Heart left ventricle (tissue), 16 donors: Measurements from ENCODE around the gene MCM8. TPM values are rescaled to one million over a fixed set of nuclear protein-coding genes. Genes with fewer than 3 reads are reported as not detected.
A peak's percentile ranks its signal among the peaks of the same experiment; 100 is the strongest.

Experiments
- ATAC-seq, 4 donors: fragments of 200-7000 bp; cut with Tn5 transposase; one replicate each; pipeline ENCODE4 v1.9.1; 2020 to 2022; ENCODE audit warnings: moderate library complexity in 4 of 4, mild to moderate bottlenecking in 3 of 4, moderate number of reproducible peaks in 1 of 4
- DNase-seq, 5 donors: peaks; one replicate each; pipeline ENCODE4 v3.0.0-alpha.2; 2020
- H3K27ac ChIP-seq, 12 donors: fragments of 200-600 bp; sonication (generic) in 4 of 12; one replicate each; pipeline versions ENCODE4 v1.5.0 to v1.8.0; 2016 to 2022; ENCODE audit warnings: mild to moderate bottlenecking in 2 of 12
- H3K27me3 ChIP-seq, 9 donors: fragments of 200-600 bp; sonication (generic) in 2 of 9; one replicate each; pipeline versions ENCODE4 v1.5.1 to v1.8.0; 2016 to 2022; ENCODE audit warnings: mild to moderate bottlenecking in 3 of 9
- H3K36me3 ChIP-seq, 9 donors: fragments of 200-600 bp; sonication (generic) in 2 of 9; one replicate each; pipeline versions ENCODE4 v1.5.0 to v1.8.0; 2018 to 2022; ENCODE audit warnings: mild to moderate bottlenecking in 2 of 9
- H3K4me1 ChIP-seq, 12 donors: fragments of 200-600 bp; sonication (generic) in 4 of 12; one replicate each; pipeline versions ENCODE4 v1.5.0 to v1.8.0; 2016 to 2022; ENCODE audit warnings: mild to moderate bottlenecking in 3 of 12
- H3K4me3 ChIP-seq, 12 donors: fragments of 200-600 bp; sonication (generic) in 4 of 12; one replicate each; pipeline versions ENCODE4 v1.5.0 to v1.8.0; 2017 to 2022; ENCODE audit warnings: mild to moderate bottlenecking in 9 of 12, moderate library complexity in 4 of 12
- H3K9me3 ChIP-seq, 12 donors: fragments of 200-600 bp; sonication (generic) in 4 of 12; one replicate each; pipeline versions ENCODE4 v1.5.0 to v1.8.0; 2016 to 2022; ENCODE audit warnings: mild to moderate bottlenecking in 1 of 12
- POLR2A ChIP-seq, 2 donors: fragments of 450-650 bp; IDR thresholded peaks; one replicate each; pipeline ENCODE4 v1.6.1; 2017; ENCODE audit warnings: antibody characterized with exemption in 2 of 2, mild to moderate bottlenecking in 2 of 2, moderate library complexity in 2 of 2
- WGBS, 4 donors: extraction: QIAGEN DNeasy Blood & Tissue Kit in 2 of 4; methylation state at CpG; one replicate each; pipeline versions ENCODE4 v1.1.5 to v1.1.7; 2013 to 2018; 5-methylcytosine and 5-hydroxymethylcytosine counted together
- intact Hi-C, 10 donors: fragments of 100-400 bp; cut with DNase I; formaldehyde crosslinking; loops; one replicate each; pipeline versions ENCODE4 v1.11.1 to v1.14.2; 2022
- polyA plus RNA-seq, 2 donors: library from polyadenylated mRNA; stranded (reverse); fragments of 200-250 nt; gene quantifications; one replicate each; pipeline ENCODE4 v1.2.3, GENCODE V29; 2013
- total RNA-seq, 9 donors: library from RNA; depleted of rRNA in 2 of 9; stranded (reverse); fragments of >200 nt in 2 of 9; fragmentation: NEBNext Ultra II Directional in 3 of 9; extraction: Animal tissue kit (Norgen Biotek cat#: 25700) in 3 of 9; gene quantifications; one replicate each; pipeline versions ENCODE4 v1.1.0 to v1.2.4, GENCODE V29; 2016 to 2023
- TF ChIP-seq, protein P1 (sequence below), 12 donors: fragments of 200-600 bp; sonication (generic) in 4 of 12; IDR thresholded peaks; one replicate each; pipeline versions ENCODE4 v1.5.0 to v1.8.0; 2018 to 2022; ENCODE audit warnings: antibody characterized with exemption in 12 of 12, mild to moderate bottlenecking in 5 of 12
- donor health status: ischemic (EF 13 %, LVEDD 7.1; RV severe dilation, severe dysfunction).
- donor health status: healthy with polysubstance abuse.
- donor health status: DM: no; HTN: yes; CAD: no.
- donor health status: DM: no; HTN: no; CAD: no.
- donor health status: ischemic (EF 25% LVEDD 6.9; RV normal size, moderate dysfunction).
- donor health status: ischemic (EF 25% LVEDD 5.7; RV mildly dilated, moderate dysfunction).
- donor health status: healthy.
- donor health status: DM: yes; HTN: yes; CAD: no.
- donor health status: ischemic (EF 35%, LVEDD 5.7; RV mildly dilated, moderate dysfunction).
- donor health status: nonischemic (EF 11% LVEDD 7.7; RV severe dilation, severe dysfunction).
- donor health status: DM: yes; HTN: yes; CAD: no.
- donor health status: PGD.
- donor health status: ischemic (EF 29% LVEDD 5.4; RV normal size, mild dysfunction).
- donor health status: nonischemic (EF 23%, LVEDD 6.1; RV moderate dilation, normal function).

MCM8 gene
- total and polyA plus RNA-seq, 11 donors, result 1.8 to 8.7 (median 6.5) TPM

DNA sequence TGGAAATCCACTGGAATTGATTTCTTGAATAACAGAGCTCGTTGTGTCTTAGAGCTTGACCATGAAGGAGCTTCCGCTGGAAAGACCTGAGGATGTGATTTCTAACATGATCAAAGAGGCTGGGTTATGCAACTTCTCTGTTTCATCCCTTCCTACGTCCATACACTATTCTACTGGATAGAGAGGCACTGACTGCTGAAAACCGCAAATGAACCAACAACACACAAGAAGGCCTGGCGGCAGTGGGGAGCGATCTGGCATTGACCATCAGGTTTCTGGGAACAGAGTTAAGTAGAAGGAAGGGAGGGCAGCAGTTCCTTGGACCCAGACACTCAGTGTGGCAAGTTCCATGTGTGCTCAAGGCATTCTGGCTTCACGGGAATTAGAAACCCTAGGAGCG lies 90.1 kb downstream of the MCM8 start:
- no peak for DNase-seq
- H3K9me3 ChIP-seq, result no peaks in the 10 kb centered on the region
- H3K4me3 ChIP-seq, result no peak overlapping the region
- H3K36me3 ChIP-seq, result peaks cover 0 to 67% (median 57%) of the 10 kb centered on the region in 9 donors
- ATAC-seq, result no peak
- no peak for TF ChIP-seq POLR2A (IDR thresholded peaks at IDR 0.05)
- TF ChIP-seq, protein P1, sequence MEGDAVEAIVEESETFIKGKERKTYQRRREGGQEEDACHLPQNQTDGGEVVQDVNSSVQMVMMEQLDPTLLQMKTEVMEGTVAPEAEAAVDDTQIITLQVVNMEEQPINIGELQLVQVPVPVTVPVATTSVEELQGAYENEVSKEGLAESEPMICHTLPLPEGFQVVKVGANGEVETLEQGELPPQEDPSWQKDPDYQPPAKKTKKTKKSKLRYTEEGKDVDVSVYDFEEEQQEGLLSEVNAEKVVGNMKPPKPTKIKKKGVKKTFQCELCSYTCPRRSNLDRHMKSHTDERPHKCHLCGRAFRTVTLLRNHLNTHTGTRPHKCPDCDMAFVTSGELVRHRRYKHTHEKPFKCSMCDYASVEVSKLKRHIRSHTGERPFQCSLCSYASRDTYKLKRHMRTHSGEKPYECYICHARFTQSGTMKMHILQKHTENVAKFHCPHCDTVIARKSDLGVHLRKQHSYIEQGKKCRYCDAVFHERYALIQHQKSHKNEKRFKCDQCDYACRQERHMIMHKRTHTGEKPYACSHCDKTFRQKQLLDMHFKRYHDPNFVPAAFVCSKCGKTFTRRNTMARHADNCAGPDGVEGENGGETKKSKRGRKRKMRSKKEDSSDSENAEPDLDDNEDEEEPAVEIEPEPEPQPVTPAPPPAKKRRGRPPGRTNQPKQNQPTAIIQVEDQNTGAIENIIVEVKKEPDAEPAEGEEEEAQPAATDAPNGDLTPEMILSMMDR (IDR thresholded peaks at IDR 0.05), result no peak
- WGBS, 4 donors, result 88 to 96% (median 95%) methylated on average over 8 of the region's 8 CpGs
- H3K27me3 ChIP-seq, result no peaks in the 10 kb centered on the region
- H3K4me1 ChIP-seq, result peaks cover 0 to 31% (median 4%) of the 10 kb centered on the region in 12 donors
- intact Hi-C loops, result no loop called here
- H3K27ac ChIP-seq, result peak overlapping the region in 1 of 12 donors; percentile 10

DNA sequence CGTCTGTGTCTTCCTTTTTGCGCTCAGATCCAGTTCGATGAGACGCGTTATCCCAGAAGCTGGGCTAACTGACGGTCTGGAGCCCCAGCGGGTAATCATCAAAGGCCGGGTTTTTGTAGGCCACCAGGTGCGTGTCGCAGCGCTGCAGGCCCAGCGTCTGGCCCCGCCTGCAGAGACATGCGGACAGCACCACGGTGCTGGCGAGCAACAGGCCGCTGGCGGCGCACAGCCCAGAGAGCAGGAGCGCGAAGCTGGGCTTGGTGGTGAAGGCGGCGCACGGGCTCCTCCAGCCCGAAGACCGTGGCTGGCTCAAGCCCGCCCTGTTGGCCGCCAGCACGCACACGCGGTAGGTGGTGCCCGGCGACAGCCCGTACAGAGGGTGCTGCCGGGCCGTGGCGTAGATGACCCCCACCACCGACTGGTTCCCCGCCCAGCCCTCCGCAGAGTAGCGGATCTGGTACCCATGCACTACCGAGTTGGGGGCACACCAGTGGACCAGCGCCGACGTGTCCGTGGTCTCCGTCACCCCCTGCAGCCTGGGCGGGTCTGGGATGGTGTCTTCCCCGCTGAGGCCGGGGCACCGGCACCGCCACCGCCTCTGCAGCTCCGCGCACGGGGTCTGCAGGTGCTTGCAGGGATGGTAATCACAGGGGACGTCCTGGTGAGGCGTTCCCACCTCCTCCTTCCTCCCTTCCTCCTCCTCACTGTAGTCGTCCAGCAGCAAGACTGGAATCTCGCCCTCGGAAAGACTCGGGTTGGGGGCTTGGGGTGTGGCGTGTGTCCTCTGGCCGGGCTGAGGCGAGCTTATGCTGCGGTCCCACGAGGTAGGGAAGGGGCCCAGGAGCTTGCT lies 90.7 kb downstream of the MCM8 start:
- WGBS, 4 donors, result 82 to 89% (median 85%) methylated on average over 42 to 67 of the region's 67 CpGs

DNA sequence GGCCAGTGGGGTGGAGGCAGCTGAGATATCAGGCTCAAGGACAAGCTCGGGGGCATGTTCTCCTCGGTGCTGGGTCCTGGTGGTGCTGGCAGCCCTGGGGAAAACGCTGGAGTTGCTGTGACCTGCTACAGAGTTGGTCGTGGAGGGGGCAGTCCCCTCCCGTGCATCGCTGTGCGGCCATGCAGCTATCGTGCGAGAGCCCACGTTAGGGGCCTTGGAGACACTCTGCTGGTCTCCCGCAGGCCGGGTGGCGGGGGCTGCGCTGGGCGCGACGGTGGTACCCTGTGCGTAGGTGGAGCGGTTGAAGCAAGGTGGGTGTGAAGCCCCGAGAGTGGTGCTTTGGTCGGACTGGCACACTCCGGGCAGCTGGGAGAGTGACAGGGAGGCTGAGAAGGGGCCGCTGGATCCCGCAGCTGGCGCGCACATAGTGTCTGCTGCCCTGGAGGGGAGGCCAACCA lies 91.4 kb downstream of the MCM8 start:
- peaks cover 0 to 54% (median 44%) of the 10 kb centered on the region in 9 donors for H3K36me3 ChIP-seq
- DNase-seq (no peak), ATAC-seq (peak in 1 of 4 donors; percentile 18)
- H3K27ac ChIP-seq, result no peak overlapping the region
- no peaks in the 10 kb centered on the region for H3K27me3 ChIP-seq
- intact Hi-C loops, result no loop called here
- no peaks in the 10 kb centered on the region for H3K9me3 ChIP-seq
- TF ChIP-seq, protein P1 (IDR thresholded peaks at IDR 0.05), result no peak
- TF ChIP-seq POLR2A (IDR thresholded peaks at IDR 0.05), result no peak
- H3K4me3 ChIP-seq, result no peak overlapping the region
- H3K4me1 ChIP-seq, result peaks cover 0 to 21% (median 1%) of the 10 kb centered on the region in 12 donors
- 86 to 90% (median 88%) methylated on average over 25 to 26 of the region's 26 CpGs for WGBS, 4 donors

More for the DNA sequence above, 90.7 kb downstream of the MCM8 start:
- DNase-seq (no peak), ATAC-seq (peak in 1 of 4 donors; percentile 15)
- TF ChIP-seq POLR2A (IDR thresholded peaks at IDR 0.05), result no peak
- TF ChIP-seq, protein P1 (IDR thresholded peaks at IDR 0.05), result no peak
- intact Hi-C loops, result no loop called here
- Histone ChIP-seq H3K4me1 (peaks cover 0 to 25% (median 2%) of the 10 kb centered on the region in 12 donors), H3K36me3 (peaks cover 0 to 61% (median 50%) of the 10 kb centered on the region in 9 donors), H3K9me3 (no peaks in the 10 kb centered on the region), H3K27me3 (no peaks in the 10 kb centered on the region), H3K4me3 (no peak overlapping the region), H3K27ac (no peak overlapping the region)

DNA sequence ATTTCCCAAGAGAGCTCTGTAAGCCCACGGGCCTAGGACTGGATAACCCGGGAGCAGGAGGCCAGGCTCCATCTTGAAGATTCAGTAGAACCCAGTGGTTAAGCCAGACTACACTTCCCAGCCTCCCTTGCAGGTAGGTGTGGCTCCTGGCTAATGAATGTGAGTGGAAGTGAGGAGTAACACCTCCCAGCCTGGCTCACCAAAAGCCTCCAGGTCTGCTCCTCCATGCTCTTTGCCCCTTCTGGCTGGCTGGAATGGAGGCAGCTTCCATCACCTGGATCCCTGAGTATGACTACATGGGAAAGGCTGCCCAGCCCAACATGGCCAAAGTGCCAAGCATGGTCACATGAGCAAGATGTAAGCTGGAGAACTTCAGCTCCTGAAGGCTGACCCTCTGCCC lies 93.7 kb downstream of the MCM8 start:
- ATAC-seq, result no peak
- intact Hi-C loops, result no loop called here
- TF ChIP-seq, protein P1 (IDR thresholded peaks at IDR 0.05), result no peak

More for the DNA sequence above, 93.7 kb downstream of the MCM8 start:
- Histone ChIP-seq H3K4me3 (no peak overlapping the region), H3K27me3 (no peaks in the 10 kb centered on the region), H3K4me1 (no peaks in the 10 kb centered on the region), H3K27ac (no peak overlapping the region), H3K36me3 (peaks cover 0 to 33% (median 24%) of the 10 kb centered on the region in 9 donors), H3K9me3 (no peaks in the 10 kb centered on the region)
- WGBS, 4 donors, result 76 to 95% (median 82%) methylated on average over 2 of the region's 2 CpGs
- no peak for DNase-seq
